ENCODE results near the gene ENTPD2.

ENTPD2 gene

GRCh38 chr9:137052998-137053943 is 590 bp downstream of the ENTPD2 start:
- no peak overlapping the region for H3K4me3 ChIP-seq (ENCODE audit: low read length)
- no peak for TF ChIP-seq CTCF (conservative IDR thresholded peaks at IDR 0.05; ENCODE audit: low read depth, low read length)
- DNase-seq (ENCODE audit: low read depth): no peak

- H3K4me3 ChIP-seq (ENCODE audit: low read length): no peak overlapping the region
- DNase-seq (ENCODE audit: low read depth): no peak
- TF ChIP-seq CTCF (conservative IDR thresholded peaks at IDR 0.05; ENCODE audit: low read depth, low read length): no peak
Measured at GRCh38 chr9:137052293-137052692, 1.6 kb downstream of the ENTPD2 start.

GRCh38 chr9:137051145-137051724 is 2.6 kb downstream of the ENTPD2 start:
- no peak for TF ChIP-seq CTCF (conservative IDR thresholded peaks at IDR 0.05; ENCODE audit: low read depth, low read length)
- H3K4me3 ChIP-seq (ENCODE audit: low read length): no peak overlapping the region
- no peak for DNase-seq (ENCODE audit: low read depth)

- no peak for TF ChIP-seq CTCF (conservative IDR thresholded peaks at IDR 0.05; ENCODE audit: low read depth, low read length)
- H3K4me3 ChIP-seq (ENCODE audit: low read length): no peak overlapping the region
- DNase-seq (ENCODE audit: low read depth): no peak
Measured at GRCh38 chr9:137050570-137050969, 3.3 kb downstream of the ENTPD2 start.

- no peak for DNase-seq (ENCODE audit: low read depth)
- no peak overlapping the region for H3K4me3 ChIP-seq (ENCODE audit: low read length)
- peak; percentile 66 for TF ChIP-seq CTCF (conservative IDR thresholded peaks at IDR 0.05; ENCODE audit: low read depth, low read length)
Measured at GRCh38 chr9:137049544-137050449, 4.1 kb downstream of the ENTPD2 start.

GRCh38 chr9:137048655-137049543 is 5.0 kb downstream of the ENTPD2 start:
- no peak for TF ChIP-seq CTCF (conservative IDR thresholded peaks at IDR 0.05; ENCODE audit: low read depth, low read length)
- no peak for DNase-seq (ENCODE audit: low read depth)
- H3K4me3 ChIP-seq (ENCODE audit: low read length): no peak overlapping the region
